Measurements from ENCODE around the gene ZNF195.
A peak's percentile ranks its signal among the peaks of the same experiment; 100 is the strongest.
"Not testable (repeated sequence)": the region's sequence is repeated elsewhere in the genome, so short reads cannot be mapped to it uniquely, and the experiment has no call there.

Gene ZNF195

GRCh38 chr11:3412837-3413236 lies 33.9 kb upstream of the ZNF195 start:
- DNase-seq (ENCODE audit: low read depth), result no peak
- TF ChIP-seq CTCF (IDR thresholded peaks at IDR 0.05; ENCODE audit: low read depth, low read length, missing control alignments), result no peak
- no peak overlapping the region for H3K4me3 ChIP-seq (ENCODE audit: low read depth, low read length)

GRCh38 chr11:3408722-3409121 lies 29.8 kb upstream of the ZNF195 start:
- not testable (repeated sequence) for DNase-seq (ENCODE audit: low read depth); H3K4me3 ChIP-seq (ENCODE audit: low read depth, low read length)
- TF ChIP-seq CTCF (IDR thresholded peaks at IDR 0.05; ENCODE audit: low read depth, low read length, missing control alignments), result peak; percentile 72

GRCh38 chr11:3408058-3408605 lies 29.2 kb upstream of the ZNF195 start:
- not testable (repeated sequence) for DNase-seq (ENCODE audit: low read depth); H3K4me3 ChIP-seq (ENCODE audit: low read depth, low read length)

- DNase-seq (ENCODE audit: low read depth); H3K4me3 ChIP-seq (ENCODE audit: low read depth, low read length): not testable (repeated sequence)
Observed at GRCh38 chr11:3406937-3407336, 28.0 kb upstream of the ZNF195 start.

- H3K4me3 ChIP-seq (ENCODE audit: low read depth, low read length); DNase-seq (ENCODE audit: low read depth): not testable (repeated sequence)
Observed at GRCh38 chr11:3406223-3406875, 27.4 kb upstream of the ZNF195 start.

GRCh38 chr11:3404076-3404925 lies 25.4 kb upstream of the ZNF195 start:
- H3K4me3 ChIP-seq (ENCODE audit: low read depth, low read length); DNase-seq (ENCODE audit: low read depth): not testable (repeated sequence)

- DNase-seq (ENCODE audit: low read depth); H3K4me3 ChIP-seq (ENCODE audit: low read depth, low read length): not testable (repeated sequence)
Observed at GRCh38 chr11:3402861-3403250, 23.9 kb upstream of the ZNF195 start.

GRCh38 chr11:3402181-3402860 lies 23.4 kb upstream of the ZNF195 start:
- DNase-seq (ENCODE audit: low read depth); H3K4me3 ChIP-seq (ENCODE audit: low read depth, low read length): not testable (repeated sequence)

- not testable (repeated sequence) for DNase-seq (ENCODE audit: low read depth); H3K4me3 ChIP-seq (ENCODE audit: low read depth, low read length)
Observed at GRCh38 chr11:3401052-3401451, 22.1 kb upstream of the ZNF195 start.

- H3K4me3 ChIP-seq (ENCODE audit: low read depth, low read length); DNase-seq (ENCODE audit: low read depth): not testable (repeated sequence)
Observed at GRCh38 chr11:3398509-3398908, 19.6 kb upstream of the ZNF195 start.

- not testable (repeated sequence) for H3K4me3 ChIP-seq (ENCODE audit: low read depth, low read length); DNase-seq (ENCODE audit: low read depth)
Observed at GRCh38 chr11:3398106-3398505, 19.2 kb upstream of the ZNF195 start.

GRCh38 chr11:3397210-3397609 lies 18.3 kb upstream of the ZNF195 start:
- H3K4me3 ChIP-seq (ENCODE audit: low read depth, low read length); DNase-seq (ENCODE audit: low read depth): not testable (repeated sequence)

GRCh38 chr11:3395468-3395867 lies 16.5 kb upstream of the ZNF195 start:
- DNase-seq (ENCODE audit: low read depth); H3K4me3 ChIP-seq (ENCODE audit: low read depth, low read length): not testable (repeated sequence)

- H3K4me3 ChIP-seq (ENCODE audit: low read depth, low read length); DNase-seq (ENCODE audit: low read depth): not testable (repeated sequence)
Observed at GRCh38 chr11:3394956-3395355, 16.0 kb upstream of the ZNF195 start.

GRCh38 chr11:3393450-3393849 lies 14.5 kb upstream of the ZNF195 start:
- not testable (repeated sequence) for H3K4me3 ChIP-seq (ENCODE audit: low read depth, low read length); DNase-seq (ENCODE audit: low read depth)
